ENCODE measurements around the gene NTF3.
"Not testable (repeated sequence)": the region's sequence is repeated elsewhere in the genome, so short reads cannot be mapped to it uniquely, and the experiment has no call there.

Gene NTF3

DNA sequence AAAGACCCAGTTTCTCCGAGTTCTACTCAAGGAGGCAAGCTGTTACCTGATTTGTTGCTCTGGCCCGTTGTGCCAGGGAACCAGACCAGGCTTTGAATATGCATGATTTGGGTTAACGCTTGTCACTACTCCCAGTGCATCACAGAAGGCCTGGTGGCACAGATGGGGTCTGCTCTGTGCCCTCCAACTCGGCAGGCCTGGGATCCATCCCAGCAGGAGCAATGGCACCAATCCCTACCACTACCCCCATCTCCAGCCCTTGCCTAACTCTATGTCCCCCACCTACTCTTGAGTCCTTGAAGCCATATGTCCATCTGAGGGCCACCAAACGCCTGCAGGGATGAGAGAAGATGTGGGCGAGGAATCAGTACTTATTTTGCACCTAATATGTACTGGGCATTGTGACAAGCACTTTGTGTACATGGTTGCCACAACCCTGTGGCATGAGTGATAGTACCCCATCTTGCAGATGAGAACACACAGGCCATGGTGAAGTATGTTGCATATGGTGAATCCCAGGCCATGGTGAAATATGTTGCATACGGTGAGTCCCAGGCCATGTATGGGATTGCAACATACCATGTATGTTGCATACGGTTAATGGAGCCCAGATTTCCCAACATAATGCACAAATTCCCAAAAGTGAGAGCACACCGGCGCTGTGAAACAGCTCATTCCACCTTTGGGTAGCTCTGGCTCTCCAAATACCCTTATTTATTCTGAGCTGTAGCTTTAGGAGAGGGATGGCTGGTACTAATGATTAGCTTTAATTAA is 102.7 kb downstream of the NTF3 start:
- no peak for DNase-seq (ENCODE audit: low read depth)

- no peak for DNase-seq (ENCODE audit: low read depth)
Observed at GRCh38 chr12:5535541-5535940, 103.6 kb downstream of the NTF3 start.

DNA sequence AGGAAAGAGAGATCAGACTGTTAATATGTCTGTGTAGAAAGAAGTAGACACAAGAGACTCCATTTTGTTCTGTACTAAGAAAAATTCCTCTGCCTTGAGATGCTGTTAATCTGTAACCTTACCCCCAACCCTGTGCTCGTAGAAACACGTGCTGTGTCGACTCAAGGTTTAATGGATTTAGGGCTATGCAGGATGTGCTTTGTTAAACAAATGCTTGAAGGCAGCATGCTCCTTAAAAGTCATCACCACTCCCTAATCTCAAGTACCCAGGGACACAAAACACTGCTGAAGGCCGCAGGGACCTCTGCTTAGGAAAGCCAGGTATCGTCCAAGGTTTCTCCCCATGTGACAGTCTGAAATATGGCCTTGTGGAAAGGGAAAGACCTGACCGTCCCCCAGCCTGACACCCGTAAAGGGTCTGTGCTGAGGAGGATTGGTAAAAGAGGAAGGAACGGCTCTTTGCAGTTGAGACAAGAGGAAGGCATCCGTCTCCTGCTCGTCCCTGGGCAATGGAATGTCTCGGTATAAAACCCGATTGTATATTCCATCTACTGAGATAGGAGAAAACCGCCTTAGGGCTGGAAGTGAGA is 105.2 kb downstream of the NTF3 start:
- not testable (repeated sequence) for DNase-seq (ENCODE audit: low read depth)

DNA sequence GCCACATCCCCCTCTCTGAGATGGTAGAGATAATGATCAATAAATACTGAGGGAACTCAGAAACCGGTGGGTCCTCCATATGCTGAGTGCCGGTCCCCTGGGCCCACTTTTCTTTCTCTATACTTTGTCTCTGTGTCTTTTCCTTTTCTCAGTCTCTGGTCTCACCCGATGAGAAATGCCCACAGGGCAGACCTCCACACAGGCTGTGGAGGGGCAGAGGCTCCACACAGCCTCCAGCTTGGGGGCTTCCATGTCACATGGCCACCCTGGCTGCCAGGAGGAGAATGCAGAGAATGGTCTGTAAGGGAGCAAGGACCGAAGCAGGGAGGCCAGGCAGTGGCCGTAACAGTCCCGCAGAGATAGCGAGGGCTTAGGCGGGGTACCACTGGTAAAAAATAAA is 105.9 kb downstream of the NTF3 start:
- no peak for DNase-seq (ENCODE audit: low read depth)

Data from non-pigmented ciliary epithelial cell (primary cell).